Adrenal gland (tissue), 12 donors: ENCODE measurements around the gene AQP4. TPM values are rescaled to one million over a fixed set of nuclear protein-coding genes. Genes with fewer than 3 reads are reported as not detected.

ENCODE experiments used
- DNase-seq, 7 donors: peaks; one replicate each; pipeline ENCODE4 v3.0.0-alpha.2; 2019 to 2020
- H3K27ac ChIP-seq, 5 donors: fragments of 200-600 bp; sonication (generic) in 4 of 5; 1 replicate in 3 of 5; 2 replicates in 2 of 5; pipeline versions ENCODE4 v1.5.1 to v1.8.0; 2016 to 2020; ENCODE audit warnings: mild to moderate bottlenecking in 1 of 5
- H3K27me3 ChIP-seq: fragments of 200-600 bp; 2 replicates; pipeline ENCODE4 v1.8.0; 2021
- H3K36me3 ChIP-seq, 2 donors: fragments of 200-600 bp; replicated peaks in 1 of 2; 1 replicate in 1 of 2; 2 replicates in 1 of 2; pipeline versions ENCODE4 v1.5.1 to v1.8.0; 2018 to 2022
- H3K4me1 ChIP-seq, 2 donors: fragments of 200-600 bp; replicated peaks in 1 of 2; 1 replicate in 1 of 2; 2 replicates in 1 of 2; pipeline versions ENCODE4 v1.5.1 to v1.8.0; 2018 to 2021
- H3K4me3 ChIP-seq, 4 donors: fragments of 200-600 bp; sonication (generic) in 3 of 4; one replicate each; pipeline ENCODE4 v1.5.1; 2016 to 2018
- H3K9me3 ChIP-seq, 3 donors: fragments of 200-600 bp; sonication (generic) in 1 of 3; replicated peaks in 1 of 3; 1 replicate in 2 of 3; 2 replicates in 1 of 3; pipeline versions ENCODE4 v1.5.1 to v1.8.0; 2016 to 2021
- CTCF ChIP-seq, 6 experiments: fragments of 450-650 bp in 4 of 6; fragments of 200-600 bp in 2 of 6; sonication (generic) in 1 of 6; IDR thresholded peaks; 1 replicate in 5 of 6; 2 replicates in 1 of 6; pipeline versions ENCODE4 v1.5.1 to v1.8.0; 2016 to 2021; ENCODE audit warnings: antibody characterized with exemption in 6 of 6, mild to moderate bottlenecking in 2 of 6, moderate library complexity in 1 of 6
- POLR2A ChIP-seq, 2 donors: fragments of 450-650 bp; IDR thresholded peaks; one replicate each; pipeline ENCODE4 v1.6.1; 2017; ENCODE audit warnings: antibody characterized with exemption in 2 of 2, mild to moderate bottlenecking in 2 of 2, moderate library complexity in 1 of 2
- whole genome bisulfite sequencing, 4 donors: extraction: QIAGEN DNeasy Blood & Tissue Kit in 2 of 4; methylation state at CpG; one replicate each; pipeline versions ENCODE4 v1.1.5 to v1.1.7; 2013 to 2017; 5-methylcytosine and 5-hydroxymethylcytosine counted together
- intact Hi-C, 2 donors: fragments of 100-400 bp; cut with DNase I; formaldehyde crosslinking; loops; one replicate each; pipeline versions ENCODE4 v1.14.1 to v1.15.0; 2022 to 2023
- polyA plus RNA-seq, 3 donors: library from polyadenylated mRNA; stranded (reverse); fragments of 200-250 nt in 2 of 3; fragments of 350-450 nt in 1 of 3; fragmentation: Illumina TruSeq in 1 of 3; extraction: RNeasy Lipid Tissue Mini Kit (QIAGEN cat#74804) in 1 of 3; gene quantifications; one replicate each; pipeline ENCODE4 v1.2.3, GENCODE V29; 2013 to 2014
- total RNA-seq, 9 donors: library from RNA; depleted of rRNA in 4 of 9; stranded (reverse); fragments of >200 nt in 4 of 9; fragments of 120-200 nt in 1 of 9; fragmentation: NEBNext Ultra II Directional in 1 of 9; extraction: Animal tissue kit (Norgen Biotek cat#: 25700) in 1 of 9; gene quantifications; one replicate each; pipeline versions ENCODE4 v1.1.0 to v1.2.4, GENCODE V29; 2013 to 2023
- donor health status: healthy with polysubstance abuse.
- donor health status: Bipolar disorder and iron deficiency.
- donor health status: DM: yes; HTN: yes; CAD: no.
- donor health status: DM: no; HTN: no; CAD: no.
- donor health status: DM: no; HTN: no; CAD: no.
- donor health status: DM: yes; HTN: yes; CAD: no.

The AQP4 gene
- total and polyA plus RNA-seq, 12 donors = under 0.01 to 0.69 (median 0.09) TPM; not detected in 4

- Histone ChIP-seq H3K4me3 (no peak overlapping the region), H3K27me3 (no peaks in the 10 kb centered on the region), H3K27ac (no peak overlapping the region), H3K9me3 (peaks cover 0 to 14% (median 0%) of the 10 kb centered on the region in 3 donors), H3K36me3 (no peaks in the 10 kb centered on the region), H3K4me1 (no peaks in the 10 kb centered on the region)
- TF ChIP-seq CTCF (IDR thresholded peaks at IDR 0.05) (no peak), POLR2A (IDR thresholded peaks at IDR 0.05) (no peak)
- intact Hi-C loops = loop anchor here in 1 of 2 donors (10.0 kb wide), 1 partner anchor 186 kb away; no protein-coding TSS in a partner anchor
- 54 to 73% (median 59%) methylated on average over 1 of the region's 1 CpG for WGBS, 4 donors
- no peak for DNase-seq
These were observed 47.0 kb downstream of the AQP4 start for GRCh38 chr18:26818461-26818860.

- H3K9me3 ChIP-seq = peaks cover 0 to 7% (median 0%) of the 10 kb centered on the region in 3 donors
- H3K4me3 ChIP-seq = no peak overlapping the region
- TF ChIP-seq CTCF (IDR thresholded peaks at IDR 0.05) (peak; percentile 10 to 65 (median 56)), POLR2A (IDR thresholded peaks at IDR 0.05) (no peak)
- 37 to 57% (median 41%) methylated on average over 1 of the region's 1 CpG for WGBS, 4 donors
- peak; percentile 35 to 67 (median 55) for DNase-seq
- no peaks in the 10 kb centered on the region for H3K4me1 ChIP-seq
- no peaks in the 10 kb centered on the region for H3K36me3 ChIP-seq
- H3K27me3 ChIP-seq = no peaks in the 10 kb centered on the region
- no peak overlapping the region for H3K27ac ChIP-seq
- intact Hi-C loops = loop anchor here in 1 of 2 donors (10.0 kb wide), 1 partner anchor 192 kb away; no protein-coding TSS in a partner anchor
These were observed 52.5 kb downstream of the AQP4 start for GRCh38 chr18:26813043-26813442.

- no peak for DNase-seq
- Histone ChIP-seq H3K4me1 (no peaks in the 10 kb centered on the region), H3K27me3 (no peaks in the 10 kb centered on the region), H3K27ac (no peak overlapping the region), H3K36me3 (no peaks in the 10 kb centered on the region), H3K9me3 (peaks cover 0 to under 1% (median 0%) of the 10 kb centered on the region in 3 donors), H3K4me3 (no peak overlapping the region)
- TF ChIP-seq CTCF (IDR thresholded peaks at IDR 0.05) (no peak), POLR2A (IDR thresholded peaks at IDR 0.05) (no peak)
- intact Hi-C loops = loop anchor here in 1 of 2 donors (10.0 kb wide), 1 partner anchor 192 kb away; no protein-coding TSS in a partner anchor
- 63 to 76% (median 71%) methylated on average over 3 of the region's 3 CpGs for WGBS, 4 donors
These were observed 53.0 kb downstream of the AQP4 start for GRCh38 chr18:26812462-26812861.

- intact Hi-C loops = loop anchor here in 1 of 2 donors (10.0 kb wide), 1 partner anchor 405 kb away; no protein-coding TSS in a partner anchor
- TF ChIP-seq CTCF (IDR thresholded peaks at IDR 0.05) = no peak
- TF ChIP-seq POLR2A (IDR thresholded peaks at IDR 0.05) = no peak
- no peak for DNase-seq
- H3K36me3 ChIP-seq = no peaks in the 10 kb centered on the region
- no peak overlapping the region for H3K27ac ChIP-seq
- 59 to 66% (median 62%) methylated on average over 5 of the region's 5 CpGs for WGBS, 4 donors
- no peaks in the 10 kb centered on the region for H3K9me3 ChIP-seq
- H3K4me1 ChIP-seq = no peaks in the 10 kb centered on the region
- no peaks in the 10 kb centered on the region for H3K27me3 ChIP-seq
- H3K4me3 ChIP-seq = no peak overlapping the region
These were observed 56.2 kb downstream of the AQP4 start for GRCh38 chr18:26809346-26809745.
